Fibroblast of lung (primary cell): ENCODE measurements around the gene NEMP2.

Source experiments
- EZH2 ChIP-seq: IDR thresholded peaks from 2 replicates; pipeline ENCODE4 v1.5.1; 2012; ENCODE audit warnings: low read length, control low read depth, mild to moderate bottlenecking; ENCODE audit errors: missing control alignments
- TF ChIP-seq, protein P1 (sequence below), 2 donors: IDR thresholded peaks in 1 of 2; conservative IDR thresholded peaks in 1 of 2; 1 replicate in 1 of 2; 2 replicates in 1 of 2; pipeline ENCODE4 v1.5.1; 2011 to 2012; ENCODE audit warnings: low read length in 2 of 2, control low read depth in 1 of 2, inconsistent platforms in 1 of 2, low read depth in 1 of 2, mild to moderate bottlenecking in 1 of 2

DNA sequence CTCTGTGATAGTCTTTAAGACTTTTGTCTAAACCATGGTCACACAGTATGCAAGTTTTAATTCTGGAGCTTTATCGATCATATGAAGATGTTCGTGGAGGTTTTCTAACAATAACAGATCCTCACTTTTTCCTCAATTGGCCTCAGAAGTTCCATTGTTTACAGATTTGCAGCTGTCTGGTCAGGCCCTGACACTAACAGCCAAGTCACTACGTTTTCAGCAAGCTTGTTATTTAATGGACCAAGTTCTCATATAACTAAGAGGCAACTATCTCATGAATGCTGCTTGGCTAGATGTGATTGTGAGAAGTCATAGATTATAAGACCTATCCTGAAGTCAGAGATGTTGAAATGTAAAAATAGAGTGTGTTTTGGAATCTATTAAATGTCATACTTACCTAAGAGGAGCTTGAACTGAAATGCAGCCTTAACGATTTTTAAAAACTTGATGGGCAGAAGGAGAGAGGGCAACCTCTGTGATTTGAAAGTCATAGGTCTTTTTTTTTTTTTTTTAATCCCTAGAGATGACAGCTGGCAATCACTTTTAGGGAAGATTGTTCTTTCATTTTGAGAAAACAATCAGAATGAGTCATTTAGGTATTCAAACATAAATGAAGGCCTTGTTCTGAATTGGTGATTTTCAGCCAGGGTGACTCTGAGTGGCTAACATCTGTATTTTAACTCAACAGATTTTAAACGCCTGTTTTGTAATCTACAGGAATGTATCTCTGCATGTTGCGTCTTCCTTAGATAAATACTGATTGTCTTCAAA is 48.4 kb upstream of the NEMP2 start:
- TF ChIP-seq, protein P1, sequence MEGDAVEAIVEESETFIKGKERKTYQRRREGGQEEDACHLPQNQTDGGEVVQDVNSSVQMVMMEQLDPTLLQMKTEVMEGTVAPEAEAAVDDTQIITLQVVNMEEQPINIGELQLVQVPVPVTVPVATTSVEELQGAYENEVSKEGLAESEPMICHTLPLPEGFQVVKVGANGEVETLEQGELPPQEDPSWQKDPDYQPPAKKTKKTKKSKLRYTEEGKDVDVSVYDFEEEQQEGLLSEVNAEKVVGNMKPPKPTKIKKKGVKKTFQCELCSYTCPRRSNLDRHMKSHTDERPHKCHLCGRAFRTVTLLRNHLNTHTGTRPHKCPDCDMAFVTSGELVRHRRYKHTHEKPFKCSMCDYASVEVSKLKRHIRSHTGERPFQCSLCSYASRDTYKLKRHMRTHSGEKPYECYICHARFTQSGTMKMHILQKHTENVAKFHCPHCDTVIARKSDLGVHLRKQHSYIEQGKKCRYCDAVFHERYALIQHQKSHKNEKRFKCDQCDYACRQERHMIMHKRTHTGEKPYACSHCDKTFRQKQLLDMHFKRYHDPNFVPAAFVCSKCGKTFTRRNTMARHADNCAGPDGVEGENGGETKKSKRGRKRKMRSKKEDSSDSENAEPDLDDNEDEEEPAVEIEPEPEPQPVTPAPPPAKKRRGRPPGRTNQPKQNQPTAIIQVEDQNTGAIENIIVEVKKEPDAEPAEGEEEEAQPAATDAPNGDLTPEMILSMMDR (conservative IDR thresholded peaks at IDR 0.05 in 1 of 2, IDR thresholded peaks at IDR 0.05 in 1 of 2; ENCODE audit: low read depth in 1 of 2, low read length in 2 of 2) = no peak
- no peak for TF ChIP-seq EZH2
